Keratinocyte (primary cell): Measurements from ENCODE around the gene MRPL44. TPM values are rescaled to one million over a fixed set of nuclear protein-coding genes. Genes with fewer than 3 reads are reported as not detected.

Experiments used
- DNase-seq: peaks from one replicate; pipeline ENCODE4 v3.0.0-alpha.2; 2011; ENCODE audit warnings: low read depth, missing footprints, low spot score
- FAIRE-seq: peaks from 2 replicates; lab custom pipeline; 2011; peaks lifted over from hg19 to GRCh38; lab: Jason Lieb, UNC
- H2AFZ ChIP-seq: 2 replicates; pipeline ENCODE4 v1.6.0; 2012; ENCODE audit warnings: low read length, control low read depth, inconsistent platforms; ENCODE audit not compliant: control insufficient read depth
- H3K27ac ChIP-seq: 2 replicates; pipeline ENCODE4 v1.5.1; 2011; ENCODE audit warnings: low read length; ENCODE audit not compliant: control insufficient read depth, insufficient read depth
- H3K27me3 ChIP-seq: 3 replicates; pipeline ENCODE4 v1.6.0; 2011; ENCODE audit warnings: low read length; ENCODE audit not compliant: control insufficient read depth, insufficient read depth; ENCODE audit errors: extremely low read depth
- H3K36me3 ChIP-seq, 2 experiments: 2 replicates in 1 of 2; 3 replicates in 1 of 2; pipeline ENCODE4 v1.5.1; 2011; ENCODE audit warnings: low read length in 2 of 2, mild to moderate bottlenecking in 1 of 2; ENCODE audit not compliant: control insufficient read depth in 2 of 2, insufficient read depth in 2 of 2; ENCODE audit errors: extremely low read depth in 1 of 2
- H3K4me1 ChIP-seq: 3 replicates; pipeline ENCODE4 v1.5.1; 2011; ENCODE audit warnings: low read length; ENCODE audit not compliant: control insufficient read depth, insufficient read depth; ENCODE audit errors: extremely low read depth
- H3K4me2 ChIP-seq: 3 replicates; pipeline ENCODE4 v1.6.0; 2011; ENCODE audit warnings: low read depth, low read length; ENCODE audit not compliant: control insufficient read depth, insufficient read depth; ENCODE audit errors: extremely low read depth
- H3K4me3 ChIP-seq, 3 experiments: fragments of 200-600 bp in 1 of 3; sonication (generic) in 1 of 3; 2 replicates in 2 of 3; 3 replicates in 1 of 3; pipeline ENCODE4 v1.5.1; 2011 to 2016; ENCODE audit warnings: low read length in 3 of 3, mild to moderate bottlenecking in 3 of 3, control low read depth in 2 of 3, inconsistent platforms in 1 of 3, low read depth in 1 of 3, mixed read lengths in 1 of 3, mixed run types in 1 of 3, moderate library complexity in 1 of 3; ENCODE audit not compliant: control insufficient read depth in 2 of 3, insufficient read depth in 2 of 3; ENCODE audit errors: extremely low read depth in 1 of 3
- H3K79me2 ChIP-seq: 2 replicates; pipeline ENCODE4 v1.6.0; 2012; ENCODE audit warnings: low read length; ENCODE audit not compliant: control insufficient read depth, insufficient read depth
- H3K9ac ChIP-seq: 3 replicates; pipeline ENCODE4 v1.6.0; 2011; ENCODE audit warnings: low read length; ENCODE audit not compliant: control insufficient read depth, insufficient read depth; ENCODE audit errors: extremely low read depth
- H3K9me1 ChIP-seq: 3 replicates; pipeline ENCODE4 v1.6.0; 2011; ENCODE audit warnings: low read length; ENCODE audit not compliant: control insufficient read depth, insufficient read depth; ENCODE audit errors: extremely low read depth
- H3K9me3 ChIP-seq: 2 replicates; pipeline ENCODE4 v1.5.1; 2012; ENCODE audit warnings: low read depth, low read length; ENCODE audit not compliant: control insufficient read depth
- H4K20me1 ChIP-seq: 3 replicates; pipeline ENCODE4 v1.6.0; 2011; ENCODE audit warnings: low read length; ENCODE audit not compliant: control insufficient read depth, insufficient read depth; ENCODE audit errors: extremely low read depth
- CTCF ChIP-seq, 3 experiments: IDR thresholded peaks in 1 of 3; conservative IDR thresholded peaks in 1 of 3; optimal IDR thresholded peaks in 1 of 3; 2 replicates in 2 of 3; 3 replicates in 1 of 3; pipeline versions ENCODE3 to v1.5.1; 2011; ENCODE audit warnings: low read length in 3 of 3, mild to moderate bottlenecking in 3 of 3, moderate library complexity in 2 of 3, control low read depth in 1 of 3, inconsistent platforms in 1 of 3; ENCODE audit not compliant: insufficient read depth in 2 of 3; ENCODE audit errors: extremely low read depth in 1 of 3
- EZH2 ChIP-seq: IDR thresholded peaks from one replicate; pipeline ENCODE4 v1.6.1; 2012; ENCODE audit warnings: inconsistent platforms, mild to moderate bottlenecking, low read length, moderate library complexity
- dilution Hi-C: fragments of 300-500 bp; cut with MboI; formaldehyde crosslinking; loops from one replicate; pipeline ENCODE4 v1.7.0; 2020; ENCODE audit warnings: low sequenced_read_pairs; ENCODE audit not compliant: extremely low pct_ligation_motif_present
- polyA plus RNA-seq, 5 experiments: library from polyadenylated mRNA; depleted of rRNA in 3 of 5; stranded (reverse) in 3 of 5; stranded (forward) in 1 of 5; unstranded in 1 of 5; fragments of >200 nt; gene quantifications; 1 replicate in 1 of 5; 2 replicates in 3 of 5; 3 replicates in 1 of 5; pipeline versions ENCODE4 v1.2.1 to v1.2.3, GENCODE V29; 2011 to 2012; ENCODE audit warnings: missing spikeins in 2 of 5, low read depth in 1 of 5, low replicate concordance in 1 of 5

The MRPL44 gene
- polyA plus RNA-seq, 1 donor (not counting 4 experiments of a cell fraction or from before 2014, with no cell fraction given) = 27.1 TPM

- Histone ChIP-seq H3K9me3 (no peaks in the 10 kb centered on the region), H3K27ac (peak overlapping the region; percentile 90), H3K4me2 (no peak overlapping the region), H3K27me3 (no peaks in the 10 kb centered on the region), H2AFZ (no peak overlapping the region), H3K9ac (no peak overlapping the region), H3K79me2 (no peaks in the 10 kb centered on the region), H3K4me3 (no peak overlapping the region), H3K36me3 (peaks cover 35 to 61% of the 10 kb centered on the region in 2 experiments), H3K9me1 (no peaks in the 10 kb centered on the region), H3K4me1 (peaks cover 12% of the 10 kb centered on the region), H4K20me1 (no peaks in the 10 kb centered on the region)
- no peak for FAIRE-seq
- no peak for DNase-seq
- TF ChIP-seq CTCF (optimal IDR thresholded peaks at IDR 0.05 in 1 of 3, IDR thresholded peaks at IDR 0.05 in 1 of 3, conservative IDR thresholded peaks at IDR 0.05 in 1 of 3; ENCODE audit: extremely low read depth in 1 of 3, insufficient read depth in 2 of 3, low read length in 3 of 3) = no peak
- no peak for TF ChIP-seq EZH2
- dilution Hi-C loops = loop anchor here (25.0 kb wide), 1 partner anchor 293 kb away; no protein-coding TSS in a partner anchor
Measured at GRCh38 chr2:223994562-223995162, 37.4 kb downstream of the MRPL44 start.

GRCh38 chr2:223995569-223995968 is 38.3 kb downstream of the MRPL44 start:
- Histone ChIP-seq H3K27ac (peak overlapping the region; percentile 90), H3K9me3 (no peaks in the 10 kb centered on the region), H3K79me2 (no peaks in the 10 kb centered on the region), H3K9ac (peak overlapping the region; percentile 43), H3K36me3 (peaks cover 38 to 67% of the 10 kb centered on the region in 2 experiments), H4K20me1 (no peaks in the 10 kb centered on the region), H3K9me1 (no peaks in the 10 kb centered on the region), H3K4me3 (no peak overlapping the region), H3K4me2 (no peak overlapping the region), H2AFZ (no peak overlapping the region), H3K4me1 (peaks cover 12% of the 10 kb centered on the region), H3K27me3 (no peaks in the 10 kb centered on the region)
- dilution Hi-C loops = loop anchor here (25.0 kb wide), 1 partner anchor 292 kb away; no protein-coding TSS in a partner anchor
- TF ChIP-seq EZH2 (no peak), CTCF (optimal IDR thresholded peaks at IDR 0.05 in 1 of 3, IDR thresholded peaks at IDR 0.05 in 1 of 3, conservative IDR thresholded peaks at IDR 0.05 in 1 of 3; ENCODE audit: extremely low read depth in 1 of 3, insufficient read depth in 2 of 3, low read length in 3 of 3) (no peak)
- peak; percentile 90 for FAIRE-seq
- peak; percentile 60 for DNase-seq
